Smooth muscle cell of the brain vasculature (primary cell): ENCODE data around the gene TRABD2B.

Source experiments
- DNase-seq: peaks from one replicate; pipeline ENCODE4 v3.0.0-alpha.2; 2012; ENCODE audit warnings: low read depth, low spot score

TRABD2B gene

DNA sequence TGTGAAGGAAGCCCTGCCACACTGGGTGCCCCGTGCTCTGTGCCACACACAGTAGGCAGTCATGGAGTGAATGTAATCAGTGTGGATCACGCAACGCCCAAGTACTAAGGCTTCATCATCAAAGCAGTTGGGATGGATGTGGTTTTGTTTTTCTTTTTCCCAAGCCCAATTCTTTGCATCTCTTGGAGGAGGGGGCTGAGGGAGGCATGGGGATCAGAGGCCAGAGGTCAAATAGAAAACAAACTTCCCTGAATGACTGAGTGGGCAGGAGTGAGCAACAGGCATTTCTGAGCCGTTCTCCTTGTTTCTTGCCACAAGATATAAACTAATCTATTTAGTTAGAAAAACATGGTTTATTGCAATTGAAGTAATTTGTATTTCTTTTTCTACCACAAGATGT is 85.3 kb downstream of the TRABD2B start:
- no peak for DNase-seq

DNA sequence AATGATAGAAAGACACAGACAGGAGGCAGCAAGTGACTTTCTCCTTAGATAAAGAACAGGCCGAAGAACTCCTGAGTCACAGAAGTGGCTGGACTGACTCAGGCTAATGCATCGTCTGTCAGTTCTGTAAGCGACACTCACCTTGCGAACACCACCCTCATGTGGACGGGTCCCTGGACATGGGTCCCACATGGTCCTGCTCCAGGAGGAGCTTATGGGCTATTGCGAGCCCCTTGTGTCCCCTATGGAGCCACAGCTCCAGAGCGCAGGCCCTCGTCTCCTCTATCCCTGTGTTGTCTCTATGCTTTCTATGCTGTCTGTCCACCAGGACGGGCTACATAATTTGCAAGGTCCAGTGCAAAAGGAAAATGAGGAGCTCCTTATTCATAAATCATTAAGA is 85.8 kb downstream of the TRABD2B start:
- no peak for DNase-seq

DNA sequence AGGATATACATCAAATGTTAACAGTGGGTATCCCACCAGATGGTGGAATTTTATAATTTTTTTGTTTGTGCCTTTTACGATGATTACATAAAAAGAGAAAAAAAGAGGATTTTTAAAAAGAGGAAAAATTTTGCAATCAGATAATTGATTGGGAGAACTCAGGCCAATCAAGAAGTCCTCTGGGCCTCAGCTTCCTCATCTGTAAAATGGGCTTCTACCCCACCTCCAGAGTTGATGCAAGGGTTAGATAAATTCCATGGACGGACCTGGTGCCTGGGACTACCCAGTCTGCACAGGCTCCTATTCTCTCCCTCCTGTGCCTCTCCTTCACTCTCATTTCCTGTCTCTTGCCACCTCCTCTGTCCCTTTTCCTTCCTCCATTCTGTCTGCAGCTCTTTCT is 88.9 kb downstream of the TRABD2B start:
- no peak for DNase-seq

GRCh38 chr1:47907177-47907528 is 90.0 kb downstream of the TRABD2B start:
- DNase-seq, result no peak

DNA sequence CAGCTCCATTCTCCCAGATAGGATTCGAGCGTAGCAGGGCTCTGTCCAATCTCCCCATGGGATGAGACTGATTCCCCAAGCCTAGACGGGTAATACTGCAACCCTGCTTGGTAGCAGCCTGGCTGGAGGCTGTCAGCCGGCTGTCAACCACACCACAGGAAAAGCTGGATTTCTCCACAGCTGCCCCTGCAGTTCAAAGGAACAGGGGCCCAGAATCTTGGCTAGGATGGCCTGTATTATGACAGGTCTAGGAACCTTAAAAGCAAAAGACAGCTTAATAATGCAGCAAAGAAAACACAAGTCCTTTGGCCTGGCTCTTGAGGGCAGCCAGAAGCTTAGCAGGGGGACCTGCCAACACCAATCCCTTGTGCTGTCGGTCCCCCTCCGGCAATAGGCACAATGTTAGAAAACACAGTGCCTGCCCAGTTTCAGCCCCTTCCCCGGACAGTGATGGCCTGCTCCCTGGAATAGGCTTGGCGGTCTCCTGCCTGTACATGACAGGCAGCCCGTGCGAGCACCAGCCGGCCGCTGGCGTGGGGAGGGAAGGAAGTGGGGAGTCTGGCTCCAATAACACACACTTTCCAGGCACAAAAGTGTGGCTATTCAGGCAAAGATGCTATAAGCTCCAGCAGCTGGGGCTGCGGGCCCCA is 90.5 kb downstream of the TRABD2B start:
- DNase-seq, result peak; percentile 18

GRCh38 chr1:47906009-47906432 is 91.2 kb downstream of the TRABD2B start:
- peak; percentile 9 for DNase-seq

DNA sequence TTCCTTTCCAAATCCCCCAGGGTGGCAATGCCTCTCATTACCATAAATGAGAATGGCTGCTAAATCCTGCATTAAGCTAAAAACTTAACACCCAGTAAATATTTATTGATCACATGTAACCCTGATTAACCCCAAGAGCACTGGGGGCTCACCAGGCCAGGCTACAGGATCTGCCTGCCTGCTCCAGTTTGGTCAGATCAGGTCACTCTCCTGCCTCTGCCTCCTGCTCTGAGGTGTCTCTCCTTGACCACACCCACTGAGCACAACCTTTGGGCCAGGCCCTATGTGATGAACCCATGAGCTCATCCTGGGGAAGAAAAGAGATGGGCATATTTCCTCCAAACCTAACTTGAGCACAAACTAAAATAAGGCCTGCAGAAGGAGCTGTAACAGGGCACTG is 93.5 kb downstream of the TRABD2B start:
- no peak for DNase-seq

DNA sequence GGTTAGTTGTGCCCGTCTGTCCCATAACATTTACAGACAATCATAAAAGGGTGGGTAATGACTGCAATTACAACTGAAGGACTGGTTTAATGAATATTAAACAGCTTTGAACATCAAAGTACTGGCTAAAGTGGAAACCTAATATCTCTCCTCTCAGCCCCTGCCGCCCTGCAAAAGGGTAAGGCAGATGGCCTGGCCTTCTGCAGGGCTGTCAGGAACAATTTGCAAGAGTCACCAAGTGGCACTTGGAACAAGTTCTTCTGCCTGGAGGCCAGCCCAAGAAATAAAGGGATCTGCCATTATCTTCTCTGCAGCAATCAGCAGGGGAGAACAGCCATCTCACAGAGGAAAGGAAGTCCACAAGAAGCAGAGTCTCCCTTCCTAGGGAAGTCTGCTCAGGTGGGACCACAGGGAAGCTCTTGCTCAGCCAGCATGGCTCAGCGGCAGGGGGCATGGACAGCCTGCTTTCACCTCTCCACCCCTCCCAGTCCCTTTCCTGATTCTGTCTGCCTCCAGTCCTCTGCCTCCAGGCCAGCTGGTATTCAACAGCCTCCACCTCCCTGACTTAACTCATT is 96.1 kb downstream of the TRABD2B start:
- DNase-seq, result no peak

DNA sequence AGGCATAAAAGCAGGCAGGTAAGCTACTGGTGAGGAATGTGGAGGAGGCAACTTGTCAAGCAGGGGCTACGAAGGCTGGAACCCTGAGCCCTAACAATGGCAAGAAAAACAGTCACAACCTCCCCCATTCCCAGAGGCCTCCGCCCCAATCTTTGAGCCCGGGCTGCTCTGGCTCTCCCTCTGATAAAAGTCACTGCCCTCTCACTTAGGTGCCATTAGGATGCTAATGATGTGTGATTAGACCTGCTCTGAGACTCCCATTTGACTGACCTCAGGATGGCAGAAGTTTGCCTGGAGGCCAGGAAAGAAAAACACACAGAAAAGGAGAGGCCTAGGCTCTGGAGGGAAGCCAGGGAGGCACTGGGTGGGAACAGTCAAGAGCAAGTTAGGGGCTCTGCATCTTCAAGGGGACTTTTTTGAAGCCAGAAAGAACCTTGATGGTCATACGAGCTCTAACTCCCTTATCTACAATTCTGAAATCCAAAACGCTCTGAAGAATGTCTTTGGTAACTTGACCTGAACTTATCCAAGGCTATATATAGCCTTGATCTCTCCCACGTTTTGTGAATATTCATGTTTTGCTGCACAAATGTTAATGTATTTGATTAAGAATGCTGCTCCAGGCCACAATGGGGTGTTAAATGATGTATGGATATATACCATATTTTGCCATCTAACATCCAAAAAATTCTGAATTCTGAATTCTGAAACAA is 98.9 kb downstream of the TRABD2B start:
- no peak for DNase-seq

- DNase-seq, result no peak
These were observed 101.7 kb downstream of the TRABD2B start for GRCh38 chr1:47895279-47896125.

DNA sequence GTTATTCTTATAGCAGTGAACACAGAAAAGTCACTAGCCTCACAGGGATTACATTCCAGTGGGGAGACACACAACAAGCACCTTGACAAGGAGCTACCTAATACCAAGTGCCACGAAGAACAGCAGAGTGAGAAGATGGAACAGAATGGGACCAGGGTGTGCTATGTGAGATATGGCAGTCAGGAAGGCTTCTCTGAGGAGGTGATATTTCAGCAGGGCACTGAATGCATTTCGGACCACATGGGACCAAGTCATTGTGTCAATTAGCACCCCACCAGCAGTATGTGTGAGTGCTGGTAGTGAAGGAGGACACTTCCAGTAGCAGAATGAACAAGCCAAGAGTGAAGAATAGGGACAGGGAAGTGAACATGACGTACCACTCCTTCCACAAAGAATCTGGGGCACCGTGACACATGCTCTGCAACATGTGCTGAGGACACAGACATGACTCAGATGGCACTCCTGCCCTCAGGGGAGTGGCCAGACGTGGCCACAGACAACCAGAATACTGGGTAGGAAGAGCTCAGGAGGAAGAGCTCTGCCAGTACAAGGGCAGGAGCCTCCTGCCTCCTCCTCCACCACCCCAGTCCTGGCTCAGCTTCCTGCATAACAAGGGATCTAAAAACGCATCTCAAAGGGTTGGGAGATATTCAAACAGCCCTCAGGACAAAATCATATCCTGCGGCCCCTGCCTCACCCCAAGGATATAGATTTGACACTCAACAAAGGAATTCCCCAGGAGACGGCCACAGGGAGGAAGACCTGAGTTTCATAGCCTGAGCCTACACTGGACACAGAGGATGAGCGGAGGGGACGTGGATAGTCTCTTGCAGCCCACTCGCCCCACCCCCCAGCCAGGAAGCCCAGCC is 102.5 kb downstream of the TRABD2B start:
- DNase-seq, result no peak

DNA sequence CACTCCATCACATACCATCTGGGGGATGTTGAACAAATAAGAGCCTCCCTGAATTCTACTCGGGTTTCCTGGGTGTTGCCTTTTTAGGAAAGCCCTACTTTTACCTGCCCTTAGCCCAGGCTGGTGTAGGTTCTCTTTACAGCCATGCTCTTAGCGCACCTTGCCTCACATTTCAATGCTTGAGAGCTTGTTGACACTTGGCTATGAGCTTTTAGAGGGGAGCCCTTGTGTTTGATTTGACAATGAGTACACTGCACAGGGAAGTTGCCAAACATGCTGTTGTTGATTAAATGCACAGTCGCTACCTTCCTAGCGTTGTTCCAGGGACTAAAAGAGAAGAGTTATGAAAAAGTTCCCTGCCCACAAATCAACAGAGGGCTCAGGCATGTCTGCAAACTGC is 103.8 kb downstream of the TRABD2B start:
- DNase-seq, result no peak

DNA sequence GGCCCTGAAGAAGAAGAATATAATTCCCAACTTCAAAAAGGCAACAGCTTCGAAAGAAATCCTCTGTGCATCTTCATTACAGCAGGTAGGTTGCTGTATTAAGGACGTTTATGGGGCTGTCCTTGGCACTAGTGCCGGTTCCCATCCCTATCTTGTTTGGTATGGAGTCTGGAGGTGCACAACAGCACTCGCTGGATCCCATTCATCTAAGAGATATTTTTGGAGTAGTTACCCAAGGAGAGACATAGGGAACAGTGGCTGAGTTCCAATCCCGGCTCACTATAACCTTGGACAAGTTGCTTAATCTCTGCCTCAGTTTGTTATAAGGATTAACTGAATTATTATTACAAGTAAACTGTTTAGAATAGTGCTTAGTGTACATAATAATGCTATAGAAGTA is 106.4 kb downstream of the TRABD2B start:
- DNase-seq, result no peak

DNA sequence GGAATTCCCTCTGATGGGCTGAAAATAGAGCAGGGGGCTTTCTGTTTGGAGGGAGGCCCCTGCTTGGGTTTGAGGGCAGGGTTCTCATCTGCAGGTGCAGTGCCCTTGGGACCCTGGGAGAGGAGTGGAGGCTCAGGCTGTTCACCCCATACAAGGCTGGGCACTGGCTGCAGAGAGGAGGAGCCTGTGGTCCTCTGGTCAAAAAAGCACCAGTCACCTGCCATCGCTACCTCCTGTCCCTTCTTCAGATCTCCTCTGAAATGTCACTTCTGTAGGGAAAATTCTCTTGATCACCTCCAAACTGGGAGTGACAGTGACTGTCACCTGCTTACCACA is 108.9 kb downstream of the TRABD2B start:
- DNase-seq, result no peak

DNA sequence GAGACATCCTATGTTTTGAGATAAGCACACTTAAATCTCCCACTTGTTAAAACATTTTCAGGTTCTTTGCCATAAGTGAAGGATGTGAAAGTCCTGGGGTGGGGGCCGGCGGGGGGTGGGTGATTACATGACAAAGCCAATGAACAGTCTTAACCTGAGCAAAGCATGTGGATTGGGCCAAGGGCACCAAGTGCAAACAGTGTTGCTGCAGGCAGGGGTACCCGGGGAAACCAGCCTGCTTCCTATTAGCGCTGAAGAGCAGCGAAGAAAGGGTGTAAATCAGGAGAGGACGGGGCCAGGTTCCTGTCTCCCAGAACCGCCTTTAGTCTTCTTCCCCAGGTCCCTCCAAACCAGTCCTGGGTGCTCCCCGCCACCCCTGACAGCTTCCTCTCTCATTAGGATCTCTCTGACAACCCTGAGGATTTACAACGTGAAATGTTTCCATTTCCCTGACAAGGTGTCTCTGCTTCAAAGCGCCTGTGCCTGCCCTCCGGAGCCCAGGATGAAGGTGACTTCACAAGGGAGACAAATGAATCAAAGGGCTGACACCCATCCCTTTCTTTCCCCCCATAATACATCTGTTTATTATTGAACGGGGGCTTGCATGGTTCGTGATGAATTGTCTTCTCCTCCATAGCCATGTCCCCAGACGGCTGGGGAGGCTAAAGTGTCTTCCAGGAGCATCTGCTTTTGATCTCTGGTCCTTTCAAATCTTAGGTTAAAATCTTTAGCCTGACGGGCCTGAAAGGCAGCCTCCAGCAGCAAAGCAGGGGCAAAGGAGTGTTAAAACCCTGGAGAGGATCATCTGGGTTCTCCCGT is 109.5 kb downstream of the TRABD2B start:
- no peak for DNase-seq

- DNase-seq, result no peak
These were observed 110.1 kb downstream of the TRABD2B start for GRCh38 chr1:47887060-47887459.

DNA sequence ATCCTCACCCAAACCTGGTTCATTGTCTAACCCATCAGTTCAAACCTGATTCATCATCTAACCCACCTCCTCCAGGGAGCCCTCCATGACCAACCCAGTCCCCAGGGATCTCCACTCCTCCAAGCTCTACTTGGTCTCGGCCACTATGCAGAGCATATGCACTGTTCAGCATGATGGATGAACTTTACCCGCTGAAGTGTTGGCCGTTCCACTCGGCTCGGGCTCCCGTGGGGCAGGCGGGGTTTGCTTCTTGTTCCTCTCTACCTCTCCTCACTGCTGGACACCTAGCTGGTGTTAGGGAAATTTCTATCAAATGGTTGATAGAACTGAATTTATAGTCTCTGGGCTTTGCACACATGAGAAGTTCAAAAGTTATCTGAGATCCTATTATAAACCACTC is 111.0 kb downstream of the TRABD2B start:
- no peak for DNase-seq

- DNase-seq, result no peak
These were observed 111.9 kb downstream of the TRABD2B start for GRCh38 chr1:47885062-47885830.

- DNase-seq, result no peak
These were observed 113.2 kb downstream of the TRABD2B start for GRCh38 chr1:47883963-47884362.
